Measurements from ENCODE around the gene GAL3ST2.
"Not testable (repeated sequence)": the region's sequence is repeated elsewhere in the genome, so short reads cannot be mapped to it uniquely, and the experiment has no call there.

GAL3ST2 gene

GRCh38 chr2:241796209-241796608 lies 19.6 kb downstream of the GAL3ST2 start:
- no peak for DNase-seq

- DNase-seq, result no peak
Measured at GRCh38 chr2:241796610-241797138, 20.1 kb downstream of the GAL3ST2 start.

GRCh38 chr2:241797441-241798080 lies 20.9 kb downstream of the GAL3ST2 start:
- no peak for DNase-seq

DNA sequence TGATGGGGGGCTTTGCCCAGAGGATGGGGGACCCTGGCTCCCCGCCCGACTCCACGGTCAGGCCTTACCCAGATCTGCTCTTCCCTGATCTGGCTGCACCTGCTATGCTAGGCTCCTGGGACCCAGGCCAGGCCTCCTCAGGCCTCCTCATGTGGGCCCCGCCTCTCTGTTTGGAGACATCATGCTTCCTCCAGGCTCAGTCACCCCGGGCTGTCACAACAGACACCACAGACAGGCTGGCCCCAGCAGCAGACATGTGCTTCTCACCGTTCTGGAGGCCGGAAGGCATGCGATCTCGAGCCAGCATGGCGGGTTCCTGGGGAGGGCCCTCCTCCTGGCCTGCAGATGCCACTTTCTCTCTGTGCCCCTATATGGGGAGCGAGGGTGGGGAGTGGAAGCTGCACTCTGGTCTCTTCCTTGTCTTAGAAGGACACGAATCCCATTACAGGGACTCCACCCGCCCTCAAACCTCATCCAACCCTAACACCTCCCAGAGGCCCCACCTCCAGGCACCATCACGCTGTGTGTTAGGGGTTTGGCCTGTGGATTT lies 21.5 kb downstream of the GAL3ST2 start:
- DNase-seq, result peak in 1 of 2 experiments; percentile 21

- no peak for DNase-seq
Measured at GRCh38 chr2:241798631-241799521, 22.3 kb downstream of the GAL3ST2 start.

DNA sequence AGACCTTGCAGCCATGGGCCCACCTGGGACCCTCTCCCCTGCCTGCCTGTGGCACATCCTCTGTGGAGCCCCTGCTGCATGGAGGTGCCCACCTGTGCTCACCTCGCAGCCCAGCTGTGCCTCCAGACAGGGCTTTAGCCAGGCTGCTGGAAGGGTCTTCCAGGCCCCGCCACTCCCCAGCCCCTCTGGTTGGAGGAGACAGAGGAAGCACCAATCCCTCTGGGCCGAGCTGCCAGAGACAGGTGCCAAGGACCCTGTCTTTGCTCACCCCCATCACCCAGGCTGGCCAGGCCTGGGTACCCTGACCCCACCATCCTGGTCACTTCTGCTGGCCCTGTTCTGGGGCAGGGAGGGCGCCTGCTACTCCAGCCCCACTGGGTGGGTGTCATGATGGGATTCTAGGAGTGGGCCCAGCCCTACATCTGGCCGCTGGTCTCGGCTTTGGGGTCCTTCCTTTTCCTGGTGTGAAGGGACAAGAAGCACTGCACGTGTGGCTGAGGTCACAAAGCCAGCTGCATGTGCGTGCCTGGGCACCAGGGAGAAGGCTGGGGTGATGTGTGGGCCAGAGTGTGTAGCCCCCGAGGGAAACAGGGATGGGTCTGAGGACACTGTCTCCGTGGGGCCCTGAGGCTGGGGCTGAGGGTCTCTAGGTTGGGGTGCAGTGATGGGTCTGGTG lies 23.0 kb downstream of the GAL3ST2 start:
- DNase-seq, result no peak

DNA sequence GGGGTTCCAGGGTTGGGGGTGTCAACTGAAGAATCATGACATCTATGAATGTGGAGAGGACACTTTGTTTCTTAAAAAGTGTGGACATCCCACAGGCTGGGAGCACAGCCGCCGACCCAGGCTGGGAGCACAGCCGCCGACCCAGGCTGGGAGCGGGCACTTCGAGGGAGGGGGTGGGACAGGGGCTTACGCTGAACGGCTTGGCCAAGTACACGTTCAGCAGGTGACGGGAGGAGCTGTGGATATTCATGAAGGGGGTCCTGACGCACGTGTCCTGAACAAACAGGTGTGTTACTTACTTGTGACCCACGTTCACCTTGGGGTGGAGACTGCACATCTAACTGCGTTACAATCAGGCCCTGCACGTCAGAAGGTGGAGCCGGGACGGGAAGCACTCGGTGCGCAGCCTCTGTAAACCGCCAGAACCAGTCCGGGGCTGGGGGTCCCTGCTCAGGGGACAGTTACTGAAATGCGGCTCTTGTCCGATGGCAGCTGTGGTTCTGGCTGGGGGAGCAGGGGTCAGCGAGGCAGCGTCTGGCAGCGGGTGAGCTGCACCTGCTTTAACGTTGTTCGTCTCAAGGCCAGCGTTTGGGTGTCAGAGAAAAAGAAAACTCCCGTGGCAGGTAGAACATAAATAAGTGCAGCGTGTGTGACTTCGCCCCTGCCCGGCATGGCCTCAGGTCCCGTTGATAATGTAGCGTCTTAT lies 23.7 kb downstream of the GAL3ST2 start:
- DNase-seq, result not testable (repeated sequence)

DNA sequence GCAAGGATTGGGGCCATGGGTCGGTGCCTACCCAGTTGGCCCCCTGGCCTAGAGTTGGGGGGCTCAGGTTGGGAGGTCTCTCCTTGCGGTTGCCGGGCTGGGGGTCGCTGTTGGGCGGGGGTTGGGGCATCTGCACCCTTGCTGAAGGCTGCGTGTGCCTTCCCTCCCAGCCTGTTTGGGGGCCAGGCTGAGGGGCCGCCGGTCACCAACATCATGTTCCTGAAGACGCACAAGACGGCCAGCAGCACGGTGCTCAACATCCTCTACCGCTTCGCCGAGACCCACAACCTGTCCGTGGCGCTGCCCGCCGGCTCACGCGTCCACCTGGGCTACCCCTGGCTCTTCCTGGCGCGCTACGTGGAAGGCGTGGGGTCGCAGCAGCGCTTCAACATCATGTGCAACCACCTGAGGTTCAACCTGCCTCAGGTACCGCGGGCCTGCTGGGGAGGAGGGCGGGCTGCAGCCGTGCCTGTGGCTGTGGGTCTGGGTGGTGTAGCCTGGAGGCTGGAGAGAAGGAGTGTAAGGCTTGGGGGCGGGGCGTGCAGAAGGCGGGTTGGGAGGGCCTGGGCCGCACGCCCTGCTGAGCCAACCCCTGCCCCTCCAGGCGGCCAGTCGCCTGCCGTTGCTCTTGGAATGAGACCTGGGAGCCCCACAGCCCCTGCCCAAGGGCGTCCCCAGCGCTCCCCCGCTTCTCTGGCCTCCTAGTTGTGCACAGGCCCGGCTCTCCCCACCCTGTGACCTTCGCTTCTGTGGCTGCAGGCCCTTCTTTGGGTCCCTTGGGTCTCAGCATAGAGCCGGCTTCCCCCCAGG lies 25.2 kb downstream of the GAL3ST2 start:
- DNase-seq, result no peak

GRCh38 chr2:241802421-241803318 lies 26.0 kb downstream of the GAL3ST2 start:
- no peak for DNase-seq

GRCh38 chr2:241803387-241804325 lies 27.0 kb downstream of the GAL3ST2 start:
- DNase-seq, result no peak

DNA sequence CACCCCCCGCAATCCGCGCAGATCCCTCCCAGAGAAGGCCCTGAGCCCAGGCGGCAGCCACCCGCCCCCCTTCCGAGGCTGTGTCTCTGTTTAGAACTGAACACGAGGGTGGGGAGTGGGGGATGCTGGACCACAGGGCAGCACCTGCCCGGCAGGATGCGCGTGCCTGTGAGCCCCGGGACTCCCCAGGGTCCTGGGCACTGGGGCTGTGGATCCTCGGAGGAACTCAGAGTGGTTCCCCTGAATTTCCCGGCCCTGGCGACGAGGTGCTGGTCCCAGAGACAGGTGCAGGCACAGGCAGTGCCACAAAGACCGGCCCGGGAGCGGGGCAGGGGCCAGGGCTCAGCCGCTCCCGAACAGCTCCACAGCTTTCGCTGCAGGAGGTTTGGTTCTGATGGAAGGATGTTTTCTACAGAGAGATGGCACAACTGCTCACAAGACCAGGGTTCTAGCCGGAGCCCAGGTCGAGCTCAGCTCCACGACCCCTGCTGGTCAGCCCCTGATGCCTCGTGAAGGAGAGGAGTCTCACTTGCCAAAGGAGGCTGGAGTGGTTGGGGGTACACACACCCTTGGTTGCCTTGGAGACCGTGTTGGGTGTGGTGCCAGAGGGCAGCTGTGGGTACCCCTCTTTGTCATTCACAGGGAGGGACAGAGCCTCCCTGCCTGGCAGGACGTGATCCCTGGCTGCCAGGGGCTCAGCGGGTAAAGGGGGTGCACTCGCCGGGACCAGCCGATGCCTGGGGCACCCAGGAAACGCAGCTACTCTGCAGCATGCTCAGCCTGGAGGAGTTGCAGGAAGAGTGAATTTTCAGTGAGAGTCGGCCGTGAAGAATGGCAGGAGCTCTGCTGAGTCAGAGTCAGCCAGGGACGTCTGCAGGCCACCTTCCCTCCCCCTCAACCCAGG lies 28.0 kb downstream of the GAL3ST2 start:
- no peak for DNase-seq

DNA sequence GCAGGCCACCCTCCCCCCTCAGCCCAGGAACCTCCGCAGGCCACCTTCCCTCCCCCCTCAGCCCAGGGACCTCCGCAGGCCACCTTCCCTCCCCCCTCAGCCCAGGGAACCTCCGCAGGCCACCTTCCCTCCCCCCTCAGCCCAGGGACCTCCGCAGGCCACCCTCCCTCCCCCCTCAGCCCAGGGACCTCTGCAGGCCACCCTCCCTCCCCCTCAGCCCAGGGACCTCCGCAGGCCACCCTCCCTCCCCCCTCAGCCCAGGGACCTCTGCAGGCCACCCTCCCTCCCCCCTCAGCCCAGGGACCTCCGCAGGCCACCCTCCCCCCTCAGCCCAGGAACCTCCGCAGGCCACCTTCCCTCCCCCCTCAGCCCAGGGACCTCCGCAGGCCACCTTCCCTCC lies 29.6 kb downstream of the GAL3ST2 start:
- DNase-seq, result not testable (repeated sequence)

DNA sequence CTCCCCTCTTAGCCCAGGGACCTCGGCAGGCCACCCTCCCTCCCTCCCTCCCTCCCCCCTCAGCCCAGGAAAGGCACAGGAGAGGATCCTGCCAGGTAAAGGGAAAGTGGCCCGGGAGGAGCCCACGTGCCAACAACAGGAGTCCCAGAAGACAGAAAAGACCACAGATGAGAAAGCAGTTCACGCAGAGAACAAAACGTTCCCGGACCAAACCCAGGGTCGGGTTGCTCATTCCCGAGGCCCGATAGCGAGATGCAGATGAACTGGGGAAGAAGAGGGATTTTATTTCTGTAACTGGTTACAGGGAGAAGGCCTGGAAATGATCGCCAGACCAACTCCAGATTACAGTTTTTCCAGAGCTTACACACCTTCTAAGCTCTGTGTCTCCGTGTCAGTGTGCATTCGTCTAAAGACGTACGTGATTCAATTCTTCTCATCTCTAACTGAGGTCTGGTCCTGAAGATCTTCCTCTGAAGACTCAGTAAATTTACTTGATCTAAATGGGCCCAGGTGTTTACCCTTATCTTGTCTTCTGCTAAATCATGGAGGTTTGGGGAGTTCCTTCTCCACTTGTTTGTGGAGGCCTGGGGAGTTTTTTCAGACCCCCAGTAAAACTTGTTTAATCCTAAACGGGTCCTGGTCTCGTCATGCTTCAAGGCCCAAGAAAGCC lies 31.6 kb downstream of the GAL3ST2 start:
- no peak for DNase-seq

- DNase-seq, result no peak
Measured at GRCh38 chr2:241808721-241809382, 32.2 kb downstream of the GAL3ST2 start, which contains the start of gene NEU4. Gene NEU4 (plus strand): TSS chr2:241809193. CDS start chr2:241814485, 5,292 bp downstream.

DNA sequence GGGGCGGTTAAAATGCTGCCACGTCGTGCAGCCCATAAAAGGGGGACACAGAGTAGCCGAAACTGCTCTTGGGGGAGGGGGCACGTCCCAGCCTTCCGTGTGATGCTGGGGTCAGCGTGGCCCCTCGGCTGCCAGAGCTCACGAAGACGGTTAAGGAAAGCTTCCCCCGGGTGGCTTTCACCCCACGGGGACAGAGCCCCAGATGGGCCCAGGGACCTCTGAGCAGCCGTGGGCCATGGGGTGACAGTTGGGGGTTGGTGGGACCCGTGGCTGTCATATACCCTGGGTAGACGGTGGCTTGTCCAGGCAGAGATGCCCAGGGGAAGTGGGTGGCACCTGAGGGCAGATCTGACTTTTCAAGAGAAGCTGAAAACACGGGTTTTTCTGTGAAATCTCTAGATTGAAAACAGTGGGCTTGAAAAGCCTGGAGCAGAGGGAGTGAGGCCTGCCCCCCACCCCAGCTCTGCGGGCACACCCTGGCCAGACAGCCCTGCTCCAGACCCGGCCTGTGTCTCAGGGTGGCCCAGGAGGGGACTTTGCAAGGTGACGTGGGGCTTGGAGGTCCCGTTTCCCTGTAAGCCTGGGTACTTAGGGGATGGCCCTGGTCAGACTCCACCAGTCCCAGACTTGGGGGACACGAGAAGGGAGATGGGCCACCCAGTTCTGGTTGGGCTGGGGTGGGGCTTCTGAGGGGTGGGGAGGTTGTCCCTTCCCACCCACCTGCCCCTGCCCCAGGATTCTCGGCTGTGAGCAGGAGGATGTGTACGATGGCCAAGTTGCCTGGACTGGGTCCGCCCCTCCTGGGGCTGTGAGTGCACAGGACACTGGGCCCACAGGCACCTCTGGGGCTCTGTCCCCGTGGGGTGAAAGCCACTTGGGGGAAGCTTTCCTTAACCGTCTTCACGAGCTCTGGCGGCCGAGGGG lies 33.0 kb downstream of the GAL3ST2 start:
- no peak for DNase-seq
